CD4-positive, alpha-beta T cell treated with Interleukin-15 for 4 hours (primary cell): ENCODE data around the gene TSPAN5.

Source experiments
- DNase-seq: peaks from one replicate; pipeline ENCODE4 v3.0.0-alpha.2; 2020; ENCODE audit warnings: low spot score

Gene TSPAN5

GRCh38 chr4:98585596-98585995 lies 72.8 kb downstream of the TSPAN5 start:
- no peak for DNase-seq

- DNase-seq, result no peak
These were observed 74.1 kb downstream of the TSPAN5 start for GRCh38 chr4:98584265-98584664.

GRCh38 chr4:98583265-98583664 lies 75.1 kb downstream of the TSPAN5 start:
- DNase-seq, result no peak

- DNase-seq, result no peak
These were observed 77.3 kb downstream of the TSPAN5 start for GRCh38 chr4:98581126-98581525.

- DNase-seq, result no peak
These were observed 80.5 kb downstream of the TSPAN5 start for GRCh38 chr4:98577956-98578355.

GRCh38 chr4:98574816-98575215 lies 83.6 kb downstream of the TSPAN5 start:
- DNase-seq, result no peak

GRCh38 chr4:98573791-98574190 lies 84.6 kb downstream of the TSPAN5 start:
- no peak for DNase-seq

- DNase-seq, result no peak
These were observed 85.7 kb downstream of the TSPAN5 start for GRCh38 chr4:98572697-98573096.

GRCh38 chr4:98571161-98571786 lies 87.1 kb downstream of the TSPAN5 start:
- no peak for DNase-seq

- DNase-seq, result no peak
These were observed 88.1 kb downstream of the TSPAN5 start for GRCh38 chr4:98570151-98570797.

GRCh38 chr4:98568941-98569663 lies 89.3 kb downstream of the TSPAN5 start:
- no peak for DNase-seq

- DNase-seq, result no peak
These were observed 90.8 kb downstream of the TSPAN5 start for GRCh38 chr4:98567611-98568010.

- no peak for DNase-seq
These were observed 91.9 kb downstream of the TSPAN5 start for GRCh38 chr4:98566361-98567008.

- DNase-seq, result no peak
These were observed 92.6 kb downstream of the TSPAN5 start for GRCh38 chr4:98565681-98566301.

- DNase-seq, result no peak
These were observed 93.6 kb downstream of the TSPAN5 start for GRCh38 chr4:98564852-98565251.

- DNase-seq, result no peak
These were observed 98.1 kb downstream of the TSPAN5 start for GRCh38 chr4:98560321-98560720.

- no peak for DNase-seq
These were observed 99.8 kb downstream of the TSPAN5 start for GRCh38 chr4:98558471-98559169.

GRCh38 chr4:98557194-98557892 lies 101.1 kb downstream of the TSPAN5 start:
- DNase-seq, result no peak

GRCh38 chr4:98556451-98556850 lies 102.0 kb downstream of the TSPAN5 start:
- no peak for DNase-seq

- DNase-seq, result no peak
These were observed 102.5 kb downstream of the TSPAN5 start for GRCh38 chr4:98555798-98556445.
